Neural progenitor cell (in vitro differentiated cells): Measurements from ENCODE around the gene LRCH4.

ENCODE experiments used
- EZH2 ChIP-seq: fragments of 200-600 bp; sonication (generic); IDR thresholded peaks from 2 replicates; pipeline ENCODE4 v1.6.1; 2017; ENCODE audit warnings: antibody characterized with exemption, mild to moderate bottlenecking, moderate library complexity
- EZH2phosphoT487 ChIP-seq: fragments of 200-600 bp; sonication (generic); IDR thresholded peaks from 2 replicates; pipeline ENCODE4 v1.6.1; 2017; ENCODE audit warnings: antibody characterized with exemption
- TF ChIP-seq, protein P1 (sequence below): fragments of 200-600 bp; sonication (generic); IDR thresholded peaks from 2 replicates; pipeline ENCODE4 v1.5.1; 2017; ENCODE audit warnings: antibody characterized with exemption, mild to moderate bottlenecking

DNA sequence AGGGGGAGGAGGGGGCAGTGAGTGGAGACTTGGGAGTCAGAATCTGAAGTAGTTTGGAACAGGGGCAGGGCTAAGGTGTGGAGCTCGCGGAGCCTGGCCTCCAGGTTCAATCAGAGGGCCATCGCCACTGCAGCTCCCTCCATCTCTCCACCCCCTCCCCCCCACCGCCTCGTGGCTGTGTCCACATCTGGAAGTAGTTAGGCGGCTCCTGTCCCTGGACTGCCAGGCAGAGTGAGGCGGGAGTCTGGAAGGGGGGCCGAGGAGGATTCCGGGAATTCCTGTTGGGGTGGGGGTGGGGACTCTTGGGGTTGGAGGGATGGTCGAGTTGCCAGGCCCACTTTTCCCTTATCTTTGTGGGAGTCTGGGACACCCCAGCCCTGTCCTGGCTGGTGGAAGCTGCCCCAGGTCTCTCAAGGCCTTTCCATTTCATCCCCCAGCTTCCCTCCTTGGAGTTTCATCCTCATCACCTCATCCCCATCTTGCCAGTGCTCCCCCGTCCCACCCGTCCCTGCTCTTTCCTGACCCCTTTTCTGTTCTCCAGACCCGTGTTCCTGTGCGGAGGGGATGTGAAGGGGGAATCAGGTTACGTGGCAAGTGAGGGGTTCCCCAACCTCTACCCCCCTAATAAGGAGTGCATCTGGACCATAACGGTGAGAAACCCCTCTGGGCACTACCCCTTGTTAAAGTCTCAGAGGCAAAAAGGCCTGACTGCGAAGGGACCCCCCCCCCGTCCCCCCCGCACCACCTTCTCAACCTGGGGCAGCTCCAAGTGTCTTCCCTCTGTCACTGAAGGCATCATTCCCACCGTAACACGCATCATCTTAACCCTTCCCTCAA lies 17.2 kb upstream of the LRCH4 start:
- TF ChIP-seq EZH2 = no peak
- no peak for TF ChIP-seq EZH2phosphoT487
- TF ChIP-seq, protein P1, sequence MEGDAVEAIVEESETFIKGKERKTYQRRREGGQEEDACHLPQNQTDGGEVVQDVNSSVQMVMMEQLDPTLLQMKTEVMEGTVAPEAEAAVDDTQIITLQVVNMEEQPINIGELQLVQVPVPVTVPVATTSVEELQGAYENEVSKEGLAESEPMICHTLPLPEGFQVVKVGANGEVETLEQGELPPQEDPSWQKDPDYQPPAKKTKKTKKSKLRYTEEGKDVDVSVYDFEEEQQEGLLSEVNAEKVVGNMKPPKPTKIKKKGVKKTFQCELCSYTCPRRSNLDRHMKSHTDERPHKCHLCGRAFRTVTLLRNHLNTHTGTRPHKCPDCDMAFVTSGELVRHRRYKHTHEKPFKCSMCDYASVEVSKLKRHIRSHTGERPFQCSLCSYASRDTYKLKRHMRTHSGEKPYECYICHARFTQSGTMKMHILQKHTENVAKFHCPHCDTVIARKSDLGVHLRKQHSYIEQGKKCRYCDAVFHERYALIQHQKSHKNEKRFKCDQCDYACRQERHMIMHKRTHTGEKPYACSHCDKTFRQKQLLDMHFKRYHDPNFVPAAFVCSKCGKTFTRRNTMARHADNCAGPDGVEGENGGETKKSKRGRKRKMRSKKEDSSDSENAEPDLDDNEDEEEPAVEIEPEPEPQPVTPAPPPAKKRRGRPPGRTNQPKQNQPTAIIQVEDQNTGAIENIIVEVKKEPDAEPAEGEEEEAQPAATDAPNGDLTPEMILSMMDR = no peak
